SJCRH30 (cell line): ENCODE results near the gene TGM2. TPM values are rescaled to one million over a fixed set of nuclear protein-coding genes. Genes with fewer than 3 reads are reported as not detected.

Source experiments
- total RNA-seq: library from RNA; depleted of rRNA; stranded (reverse); fragments of >200 nt; shearing (Covaris generic); gene quantifications from 2 replicates; pipeline ENCODE4 v1.2.3, GENCODE V29; 2014; rRNA removed

TGM2 gene
- total RNA-seq, 1 experiment from 2014 or later = 0.10 TPM

Other genes starting within 250 kb of the TGM2 start
- gene TTI1, start 131.8 kb downstream of the TGM2 start, total RNA-seq = 57.5 and 66.0 TPM in 2 replicates
- gene RPRD1B, start 131.5 kb downstream of the TGM2 start, total RNA-seq = 55.7 and 56.6 TPM in 2 replicates
- gene KIAA1755, start 95.5 kb upstream of the TGM2 start, total RNA-seq = 1.4 TPM in 2 replicates
- gene BPI, start 138.9 kb upstream of the TGM2 start, total RNA-seq = 0.06 TPM in 1 of 2 replicates, not detected in the other
- gene LBP, start 181.2 kb upstream of the TGM2 start, total RNA-seq = not detected in 2 replicates